GM23338 (cell line): ENCODE measurements around the gene SRMS. TPM values are rescaled to one million over a fixed set of nuclear protein-coding genes. Genes with fewer than 3 reads are reported as not detected.

Experiments used
- ATAC-seq: fragments of 200-7000 bp; cut with Tn5 transposase; 3 replicates; pipeline ENCODE4 v1.9.1; 2020
- DNase-seq: peaks from one replicate; pipeline ENCODE4 v3.0.0-alpha.2; 2015; ENCODE audit warnings: low spot score
- H2AFZ ChIP-seq: fragments of 200-600 bp; sonication (generic); 2 replicates; pipeline ENCODE4 v1.8.0; 2016; ENCODE audit warnings: antibody characterized with exemption, mild to moderate bottlenecking, moderate library complexity
- H3F3A ChIP-seq: fragments of 200-600 bp; sonication (generic); replicated peaks from 2 replicates; pipeline ENCODE4 v1.8.0; 2017; ENCODE audit warnings: antibody characterized with exemption, mixed run types, low read depth
- H3K27ac ChIP-seq: fragments of 200-600 bp; sonication (generic); 2 replicates; pipeline ENCODE4 v1.6.1; 2016; ENCODE audit warnings: low read depth
- H3K27me3 ChIP-seq: fragments of 200-600 bp; sonication (generic); 2 replicates; pipeline ENCODE4 v1.8.0; 2016; ENCODE audit warnings: mild to moderate bottlenecking, mixed run types, moderate library complexity; ENCODE audit not compliant: insufficient read depth
- H3K36me3 ChIP-seq: fragments of 200-600 bp; sonication (generic); 2 replicates; pipeline ENCODE4 v1.8.0; 2016; ENCODE audit warnings: mild to moderate bottlenecking; ENCODE audit not compliant: insufficient read depth
- H3K4me1 ChIP-seq: fragments of 200-600 bp; sonication (generic); 2 replicates; pipeline ENCODE4 v1.8.0; 2016; ENCODE audit warnings: mild to moderate bottlenecking, moderate library complexity; ENCODE audit not compliant: insufficient read depth
- H3K4me2 ChIP-seq: fragments of 200-600 bp; sonication (generic); 2 replicates; pipeline ENCODE4 v1.7.1; 2017; ENCODE audit warnings: mixed run types
- H3K4me3 ChIP-seq: fragments of 200-600 bp; sonication (generic); 2 replicates; pipeline ENCODE4 v1.6.1; 2016; ENCODE audit warnings: mixed run types
- H3K79me2 ChIP-seq: fragments of 200-600 bp; sonication (generic); replicated peaks from 2 replicates; pipeline ENCODE4 v1.8.0; 2017; ENCODE audit warnings: mild to moderate bottlenecking; ENCODE audit not compliant: insufficient read depth
- H3K9me2 ChIP-seq: fragments of 200-600 bp; sonication (generic); 2 replicates; pipeline ENCODE4 v1.8.0; 2017; ENCODE audit not compliant: insufficient read depth
- H4K20me1 ChIP-seq: fragments of 200-600 bp; sonication (generic); replicated peaks from 2 replicates; pipeline ENCODE4 v1.8.0; 2017; ENCODE audit warnings: mild to moderate bottlenecking; ENCODE audit not compliant: insufficient read depth
- H3K27ac Mint-ChIP-seq: 2 replicates; pipeline ENCODE4 v1.8.0; 2020; ENCODE audit warnings: inconsistent platforms, mild to moderate bottlenecking, moderate library complexity, mixed read lengths
- H3K27me3 Mint-ChIP-seq: 3 replicates; pipeline ENCODE4 v1.8.0; 2022; ENCODE audit warnings: low read depth, mild to moderate bottlenecking, moderate library complexity, mixed read lengths, inconsistent platforms; ENCODE audit not compliant: insufficient read depth, poor library complexity
- H3K36me3 Mint-ChIP-seq: 3 replicates; pipeline ENCODE4 v1.8.0; 2021; ENCODE audit warnings: low read depth, mild to moderate bottlenecking, inconsistent platforms, moderate library complexity, mixed read lengths
- H3K4me1 Mint-ChIP-seq: 3 replicates; pipeline ENCODE4 v1.8.0; 2020; ENCODE audit warnings: mild to moderate bottlenecking, inconsistent platforms, mixed read lengths
- H3K4me3 Mint-ChIP-seq: 3 replicates; pipeline ENCODE4 v1.8.0; 2021; ENCODE audit warnings: moderate library complexity, mild to moderate bottlenecking, inconsistent platforms, mixed read lengths
- H3K9me3 Mint-ChIP-seq: 3 replicates; pipeline ENCODE4 v1.8.0; 2020; ENCODE audit warnings: moderate library complexity, mild to moderate bottlenecking, inconsistent platforms, mixed read lengths
- CREB1 ChIP-seq: fragments of 250-450 bp; sonication (Bioruptor Pico); IDR thresholded peaks from 2 replicates; pipeline ENCODE4 v1.5.0; 2020; ENCODE audit warnings: low read depth, mild to moderate bottlenecking, moderate library complexity
- CTCF ChIP-seq, 2 experiments: fragments of 200-600 bp in 1 of 2; sonication (generic) in 1 of 2; conservative IDR thresholded peaks; 2 replicates each; pipeline versions ENCODE4 v1.5.1 to v1.6.1; 2016 to 2017; ENCODE audit warnings: antibody characterized with exemption in 2 of 2, low read depth in 2 of 2, mild to moderate bottlenecking in 2 of 2, moderate library complexity in 1 of 2
- ETS1 ChIP-seq: IDR thresholded peaks from 2 replicates; pipeline ENCODE4 v1.6.1; 2016; ENCODE audit warnings: antibody characterized with exemption
- EZH2 ChIP-seq: fragments of 200-600 bp; sonication (generic); IDR thresholded peaks from one replicate; pipeline ENCODE4 v1.8.0; 2017; ENCODE audit warnings: antibody characterized with exemption, mild to moderate bottlenecking, low read depth; ENCODE audit not compliant: unreplicated experiment
- EZH2phosphoT487 ChIP-seq: fragments of 200-600 bp; sonication (generic); IDR thresholded peaks from one replicate; pipeline ENCODE4 v1.8.1; 2018; ENCODE audit warnings: antibody characterized with exemption; ENCODE audit not compliant: unreplicated experiment
- JUNB ChIP-seq: IDR thresholded peaks from one replicate; pipeline ENCODE4 v1.6.1; 2016; ENCODE audit warnings: antibody characterized with exemption; ENCODE audit not compliant: unreplicated experiment
- NANOG ChIP-seq: IDR thresholded peaks from 2 replicates; pipeline ENCODE4 v1.6.1; 2016; ENCODE audit warnings: antibody characterized with exemption, borderline replicate concordance
- POLR2AphosphoS5 ChIP-seq: IDR thresholded peaks from 2 replicates; pipeline ENCODE4 v1.6.1; 2016; ENCODE audit warnings: antibody characterized with exemption, low read depth
- REST ChIP-seq: IDR thresholded peaks from one replicate; pipeline ENCODE4 v1.6.1; 2018; ENCODE audit warnings: antibody characterized with exemption; ENCODE audit not compliant: unreplicated experiment
- STAT1 ChIP-seq: IDR thresholded peaks from one replicate; pipeline ENCODE4 v1.6.1; 2016; ENCODE audit warnings: antibody characterized with exemption; ENCODE audit not compliant: unreplicated experiment
- ZNF114 ChIP-seq: fragments of 250-450 bp; sonication (Bioruptor Pico); IDR thresholded peaks from 2 replicates; pipeline ENCODE4 v1.5.0; 2020; ENCODE audit warnings: mild to moderate bottlenecking, moderate library complexity
- ZNF331 ChIP-seq: fragments of 250-450 bp; sonication (Bioruptor Pico); IDR thresholded peaks from 2 replicates; pipeline ENCODE4 v1.5.0; 2020; ENCODE audit warnings: low read depth, mild to moderate bottlenecking, moderate library complexity
- ZNF462 ChIP-seq: fragments of 250-450 bp; sonication (Bioruptor Pico); IDR thresholded peaks from 2 replicates; pipeline ENCODE4 v1.5.0; 2020; ENCODE audit warnings: mild to moderate bottlenecking, moderate library complexity
- polyA plus RNA-seq: library from polyadenylated mRNA; unstranded; fragments of >200 nt; fragmentation: Nextera tagmentation; extraction: Ambion mirVana; gene quantifications from 2 replicates; pipeline ENCODE4 v1.2.1, GENCODE V29; 2016
- total RNA-seq: library from RNA; depleted of rRNA; stranded (reverse); fragments of >200 nt; shearing (Covaris generic); gene quantifications from 2 replicates; pipeline ENCODE4 v1.2.3, GENCODE V29; 2014

SRMS gene
- total and polyA plus RNA-seq, 2 experiments from 2014 or later = 0.23 to 0.59 TPM

GRCh38 chr20:63554361-63555278, 7.1 kb upstream of the SRMS start:
- no peak for TF ChIP-seq JUNB
- TF ChIP-seq CREB1 (CRISPR knock-in tag) = no peak
- TF ChIP-seq CTCF (conservative IDR thresholded peaks at IDR 0.05; ENCODE audit: low read depth in 2 of 2) = no peak
- no peak for TF ChIP-seq NANOG
- TF ChIP-seq REST = no peak
- TF ChIP-seq EZH2phosphoT487 = no peak
- no peak for TF ChIP-seq ZNF331 (CRISPR knock-in tag)
- TF ChIP-seq STAT1 = no peak
- no peak for TF ChIP-seq ZNF114 (CRISPR knock-in tag)
- TF ChIP-seq ETS1 = no peak
- TF ChIP-seq EZH2 = no peak
- no peak for TF ChIP-seq POLR2AphosphoS5
- no peak for TF ChIP-seq ZNF462
- Histone ChIP-seq H3K27me3 (no peaks in the 10 kb centered on the region), H3K9me2 (no peaks in the 10 kb centered on the region), H4K20me1 (no peaks in the 10 kb centered on the region), H3K4me3 (peak overlapping the region; percentile 94), H3F3A (peaks cover 13% of the 10 kb centered on the region; the same call in 1 of the 2 replicates), H2AFZ (no peak overlapping the region), H3K79me2 (no peaks in the 10 kb centered on the region), H3K4me2 (peak overlapping the region; percentile 91), H3K36me3 (no peaks in the 10 kb centered on the region), H3K27ac (no peak overlapping the region), H3K4me1 (peaks cover 7% of the 10 kb centered on the region; the same call in 1 of the 2 replicates)
- Mint-ChIP-seq H3K9me3 (peaks cover 2% of the 10 kb centered on the region; the same call in 1 of the 3 replicates), H3K27me3 (peaks cover 10% of the 10 kb centered on the region), H3K36me3 (no peaks in the 10 kb centered on the region), H3K27ac (no peak overlapping the region), H3K4me3 (peak overlapping the region; percentile 75), H3K4me1 (peaks cover 16% of the 10 kb centered on the region; the same call in 2 of the 3 replicates)
- ATAC-seq (peak; percentile 5), DNase-seq (peak; percentile 38)
